ENCODE data around the gene MLH1. TPM values are rescaled to one million over a fixed set of nuclear protein-coding genes. Genes with fewer than 3 reads are reported as not detected.

MLH1 gene
- total RNA-seq, 2 donors from 2014 or later = 17.5 to 36.5 TPM

GRCh38 chr3:37064747-37065146 is 71.4 kb downstream of the MLH1 start:
- Histone ChIP-seq H3K4me1 (no peaks in the 10 kb centered on the region), H3K9me3 (no peaks in the 10 kb centered on the region), H3K36me3 (no peaks in the 10 kb centered on the region), H3K27me3 (no peaks in the 10 kb centered on the region), H3K4me3 (no peak overlapping the region), H3K9ac (ENCODE audit: low read depth in 2 of 2, low read length in 2 of 2) (no peak overlapping the region), H3K27ac (no peak overlapping the region)
- TF ChIP-seq CTCF (IDR thresholded peaks at IDR 0.05) = no peak
- DNase-seq = no peak
- intact Hi-C loops (cut with DNase I) = loop anchor here (10.0 kb wide), 1 partner anchor 120 kb away; no protein-coding TSS in a partner anchor

DNA sequence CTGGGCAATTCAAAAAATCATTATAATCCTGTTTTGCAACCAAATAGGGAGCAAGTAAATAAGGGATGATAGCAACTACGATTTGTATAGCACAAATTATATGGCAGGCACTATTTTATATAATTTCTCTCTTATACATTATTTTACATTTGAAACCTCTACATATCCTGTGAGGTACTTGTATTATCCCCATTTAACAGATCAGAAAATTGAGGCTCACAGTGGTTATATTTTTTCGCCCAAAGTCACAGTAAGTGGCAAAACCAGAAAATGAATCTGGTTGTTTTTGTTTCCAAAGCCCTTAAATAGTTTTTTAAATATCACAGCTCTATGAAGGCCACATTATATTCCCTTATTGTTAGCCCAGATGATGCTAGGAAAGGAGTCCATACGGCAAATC is 74.3 kb downstream of the MLH1 start:
- intact Hi-C loops (cut with DNase I) = loop anchor here (10.0 kb wide), 1 partner anchor 117 kb away; no protein-coding TSS in a partner anchor

GRCh38 chr3:37068031-37068430 is 74.7 kb downstream of the MLH1 start:
- Histone ChIP-seq H3K4me1 (no peaks in the 10 kb centered on the region), H3K4me3 (no peak overlapping the region), H3K36me3 (no peaks in the 10 kb centered on the region), H3K9me3 (no peaks in the 10 kb centered on the region), H3K9ac (ENCODE audit: low read depth in 2 of 2, low read length in 2 of 2) (no peak overlapping the region), H3K27me3 (no peaks in the 10 kb centered on the region), H3K27ac (no peak overlapping the region)
- no peak for DNase-seq
- TF ChIP-seq CTCF (IDR thresholded peaks at IDR 0.05) = no peak
- intact Hi-C loops (cut with DNase I) = loop anchor here (10.0 kb wide), 1 partner anchor 117 kb away; no protein-coding TSS in a partner anchor

More for the DNA sequence above, 74.3 kb downstream of the MLH1 start:
- Histone ChIP-seq H3K27ac (no peak overlapping the region), H3K9me3 (no peaks in the 10 kb centered on the region), H3K36me3 (no peaks in the 10 kb centered on the region), H3K4me1 (no peaks in the 10 kb centered on the region), H3K4me3 (no peak overlapping the region), H3K9ac (ENCODE audit: low read depth in 2 of 2, low read length in 2 of 2) (no peak overlapping the region), H3K27me3 (no peaks in the 10 kb centered on the region)
- no peak for TF ChIP-seq CTCF (IDR thresholded peaks at IDR 0.05)
- DNase-seq = no peak

DNA sequence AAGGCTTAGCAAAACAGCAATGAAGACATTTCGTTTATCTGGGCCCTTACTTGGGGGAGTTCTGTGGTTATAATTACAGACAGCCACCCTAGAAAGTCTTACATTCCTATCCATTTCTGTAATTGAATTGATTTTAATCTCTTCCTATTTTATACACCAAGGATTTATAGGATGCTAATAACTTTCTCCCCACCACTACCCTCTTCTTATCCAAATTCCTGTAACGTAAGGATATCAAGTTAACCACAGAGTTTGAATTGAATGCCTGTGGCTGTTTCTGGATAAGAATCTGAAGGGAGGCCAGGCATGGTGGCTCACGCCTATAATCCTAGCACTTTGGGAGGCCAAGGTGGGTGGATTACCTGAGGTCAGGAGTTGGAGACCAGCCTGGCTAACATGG is 78.6 kb downstream of the MLH1 start:
- no peak overlapping the region for H3K4me3 ChIP-seq
- no peak for TF ChIP-seq CTCF (IDR thresholded peaks at IDR 0.05)
- H3K4me1 ChIP-seq = no peaks in the 10 kb centered on the region
- H3K9ac ChIP-seq (ENCODE audit: low read depth in 2 of 2, low read length in 2 of 2) = no peak overlapping the region
- no peak overlapping the region for H3K27ac ChIP-seq
- H3K9me3 ChIP-seq = no peaks in the 10 kb centered on the region
- no peak for DNase-seq
- intact Hi-C loops (cut with DNase I) = no loop called here
- no peaks in the 10 kb centered on the region for H3K27me3 ChIP-seq
- no peaks in the 10 kb centered on the region for H3K36me3 ChIP-seq

DNA sequence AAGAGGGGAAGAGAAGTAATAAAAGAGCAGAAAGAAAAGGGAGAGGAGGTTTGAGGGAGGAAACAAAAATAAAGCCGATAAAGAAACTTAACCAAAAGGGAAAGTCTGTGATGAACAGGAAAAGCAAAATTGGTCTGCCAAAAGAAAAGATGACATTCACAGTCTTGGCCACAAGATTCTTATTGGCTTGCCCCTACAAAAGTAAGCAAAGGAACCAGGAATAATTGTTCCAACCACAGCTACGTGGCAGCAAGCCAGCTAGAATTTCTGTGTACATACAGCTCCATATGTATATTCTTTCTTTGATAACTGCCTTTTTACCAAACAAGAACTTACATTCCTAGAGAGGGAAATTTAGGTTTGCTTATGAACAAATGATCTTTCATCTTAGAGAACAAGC is 79.6 kb downstream of the MLH1 start:
- no peak overlapping the region for H3K9ac ChIP-seq (ENCODE audit: low read depth in 2 of 2, low read length in 2 of 2)
- no peaks in the 10 kb centered on the region for H3K9me3 ChIP-seq
- no peaks in the 10 kb centered on the region for H3K4me1 ChIP-seq
- DNase-seq = peak; percentile 69
- H3K27me3 ChIP-seq = no peaks in the 10 kb centered on the region
- intact Hi-C loops (cut with DNase I) = no loop called here
- no peak for TF ChIP-seq CTCF (IDR thresholded peaks at IDR 0.05)
- no peaks in the 10 kb centered on the region for H3K36me3 ChIP-seq
- H3K27ac ChIP-seq = no peak overlapping the region
- H3K4me3 ChIP-seq = no peak overlapping the region
